ENCODE measurements around the gene COL13A1. TPM values are rescaled to one million over a fixed set of nuclear protein-coding genes. Genes with fewer than 3 reads are reported as not detected.

The COL13A1 gene
- total and polyA plus RNA-seq, 2 of the 8 experiments (the other 6 are each of a cell fraction or from before 2014, with no cell fraction given), result 2.6 to 5.2 TPM

- TF ChIP-seq BCL11A (IDR thresholded peaks at IDR 0.05; ENCODE audit: low read depth in 2 of 2, low read length in 2 of 2), result no peak
Measured at GRCh38 chr10:69757553-69758309, 44.0 kb upstream of the COL13A1 start (continued).

All from H1 (cell line).